Measurements from ENCODE around the gene TJP2.

The TJP2 gene

DNA sequence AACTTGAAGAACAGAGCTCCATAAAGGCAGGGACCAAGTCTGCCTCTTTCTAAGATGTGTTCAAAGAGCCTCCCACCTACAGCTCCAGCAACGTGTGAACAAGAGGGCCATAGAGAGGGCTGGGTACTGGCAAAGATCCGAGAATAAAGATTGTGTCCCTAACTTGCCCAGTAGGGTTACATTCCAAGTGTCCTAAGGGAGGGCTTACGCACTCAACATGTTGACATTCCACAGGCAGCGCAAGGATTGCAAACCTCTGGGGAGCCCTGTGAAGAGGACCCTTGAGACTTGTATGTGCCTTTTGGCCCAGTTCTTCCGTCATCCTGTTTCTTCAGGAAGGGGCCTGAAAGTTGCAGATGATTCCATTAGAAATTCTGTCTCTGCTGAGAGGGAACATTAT lies 102.7 kb downstream of the TJP2 start:
- no peak overlapping the region for H3K4me3 ChIP-seq (ENCODE audit: low read depth, low read length)
- TF ChIP-seq, protein P1, sequence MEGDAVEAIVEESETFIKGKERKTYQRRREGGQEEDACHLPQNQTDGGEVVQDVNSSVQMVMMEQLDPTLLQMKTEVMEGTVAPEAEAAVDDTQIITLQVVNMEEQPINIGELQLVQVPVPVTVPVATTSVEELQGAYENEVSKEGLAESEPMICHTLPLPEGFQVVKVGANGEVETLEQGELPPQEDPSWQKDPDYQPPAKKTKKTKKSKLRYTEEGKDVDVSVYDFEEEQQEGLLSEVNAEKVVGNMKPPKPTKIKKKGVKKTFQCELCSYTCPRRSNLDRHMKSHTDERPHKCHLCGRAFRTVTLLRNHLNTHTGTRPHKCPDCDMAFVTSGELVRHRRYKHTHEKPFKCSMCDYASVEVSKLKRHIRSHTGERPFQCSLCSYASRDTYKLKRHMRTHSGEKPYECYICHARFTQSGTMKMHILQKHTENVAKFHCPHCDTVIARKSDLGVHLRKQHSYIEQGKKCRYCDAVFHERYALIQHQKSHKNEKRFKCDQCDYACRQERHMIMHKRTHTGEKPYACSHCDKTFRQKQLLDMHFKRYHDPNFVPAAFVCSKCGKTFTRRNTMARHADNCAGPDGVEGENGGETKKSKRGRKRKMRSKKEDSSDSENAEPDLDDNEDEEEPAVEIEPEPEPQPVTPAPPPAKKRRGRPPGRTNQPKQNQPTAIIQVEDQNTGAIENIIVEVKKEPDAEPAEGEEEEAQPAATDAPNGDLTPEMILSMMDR (IDR thresholded peaks at IDR 0.05; ENCODE audit: low read depth, low read length): no peak

DNA sequence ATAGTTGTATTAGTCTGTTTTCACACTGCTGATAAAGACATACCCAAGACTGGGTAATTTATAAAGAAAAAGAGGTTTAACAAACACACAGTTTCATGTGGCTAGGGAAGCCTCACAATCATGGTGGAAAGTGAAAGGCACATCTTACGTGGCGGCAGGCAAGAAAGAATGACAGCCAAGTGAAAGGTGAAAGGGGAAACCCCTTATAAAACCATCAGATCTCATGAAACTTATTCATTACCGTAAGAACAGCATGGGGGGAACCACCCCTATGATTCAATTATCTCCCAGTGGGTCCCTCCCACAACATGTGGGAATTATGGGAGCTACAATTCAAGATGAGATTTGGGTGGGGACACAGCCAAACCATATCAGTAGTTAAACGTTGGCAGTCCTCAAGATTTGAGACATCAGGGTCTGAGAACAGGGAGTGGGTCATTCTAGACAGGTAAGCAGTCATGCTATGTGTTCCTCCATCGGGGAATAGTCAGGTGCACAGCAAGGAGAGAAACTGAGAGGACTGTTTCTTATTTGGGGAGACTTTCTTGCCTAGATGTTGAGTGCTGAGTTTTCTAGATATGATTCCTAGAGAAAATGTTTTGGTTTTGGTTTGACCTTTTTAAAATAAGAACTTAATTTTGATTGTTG lies 105.1 kb downstream of the TJP2 start:
- no peak overlapping the region for H3K4me3 ChIP-seq (ENCODE audit: low read depth, low read length)
- TF ChIP-seq, protein P1 (IDR thresholded peaks at IDR 0.05; ENCODE audit: low read depth, low read length): no peak

DNA sequence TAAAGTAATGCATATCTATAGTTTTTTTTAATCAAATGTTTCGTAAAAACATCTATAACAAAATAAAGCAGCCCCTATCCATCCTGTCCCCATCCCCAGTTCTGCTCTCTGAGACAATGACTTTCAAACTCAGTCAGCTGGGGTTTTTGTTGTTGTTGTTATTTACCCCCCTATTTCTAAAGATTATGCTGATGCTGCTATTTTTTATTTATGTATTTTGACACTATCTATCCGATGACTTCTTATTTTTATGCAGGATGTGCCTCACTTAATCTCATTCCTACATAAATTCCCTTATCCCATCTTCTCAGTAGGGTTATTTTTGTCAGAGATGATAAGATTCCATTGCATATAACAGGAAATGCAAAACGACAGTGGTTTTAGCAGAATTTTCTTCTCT lies 105.7 kb downstream of the TJP2 start:
- TF ChIP-seq, protein P1 (IDR thresholded peaks at IDR 0.05; ENCODE audit: low read depth, low read length): no peak

DNA sequence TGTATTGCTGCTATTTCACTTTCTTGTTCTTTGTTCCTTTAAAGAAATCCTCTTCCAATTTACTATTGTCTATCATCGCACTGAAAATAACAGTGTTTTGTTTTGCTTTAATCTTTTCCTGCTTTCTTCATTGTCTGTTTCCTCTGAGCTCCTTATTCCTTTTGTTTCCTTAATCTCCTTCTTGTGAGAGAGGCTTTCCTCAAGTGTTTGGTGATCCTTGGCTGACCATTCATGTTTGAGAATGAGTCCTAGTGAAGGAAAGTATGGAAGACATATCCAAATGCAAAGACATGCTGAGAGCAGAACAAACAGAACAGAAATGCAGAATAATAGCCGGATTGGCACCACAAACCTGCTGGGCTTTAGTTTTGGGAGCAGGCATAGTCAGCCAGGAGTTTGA lies 108.9 kb downstream of the TJP2 start:
- TF ChIP-seq, protein P1 (IDR thresholded peaks at IDR 0.05; ENCODE audit: low read depth, low read length): no peak
- no peak overlapping the region for H3K4me3 ChIP-seq (ENCODE audit: low read depth, low read length)

More for the DNA sequence above, 105.7 kb downstream of the TJP2 start:
- no peak overlapping the region for H3K4me3 ChIP-seq (ENCODE audit: low read depth, low read length)

DNA sequence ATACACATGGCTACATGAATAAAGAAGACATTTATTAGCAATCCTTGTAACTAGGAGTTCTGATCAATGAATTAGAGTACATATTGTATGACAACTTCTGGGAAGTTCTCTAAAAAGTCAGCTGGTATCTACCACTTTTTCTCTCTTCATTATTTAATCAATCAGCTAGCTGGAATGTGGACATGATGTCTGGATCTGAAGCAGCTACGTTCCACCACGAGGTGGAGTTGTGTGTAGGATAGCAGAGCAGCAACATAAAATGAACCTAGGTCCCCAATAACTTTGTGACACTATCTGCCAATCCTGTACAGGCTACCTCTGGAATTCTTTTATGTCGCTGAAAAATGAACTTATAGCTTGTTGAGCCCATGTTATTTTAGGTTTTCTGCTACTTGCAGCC lies 118.0 kb downstream of the TJP2 start:
- TF ChIP-seq, protein P1 (IDR thresholded peaks at IDR 0.05; ENCODE audit: low read depth, low read length): no peak
- no peak overlapping the region for H3K4me3 ChIP-seq (ENCODE audit: low read depth, low read length)

DNA sequence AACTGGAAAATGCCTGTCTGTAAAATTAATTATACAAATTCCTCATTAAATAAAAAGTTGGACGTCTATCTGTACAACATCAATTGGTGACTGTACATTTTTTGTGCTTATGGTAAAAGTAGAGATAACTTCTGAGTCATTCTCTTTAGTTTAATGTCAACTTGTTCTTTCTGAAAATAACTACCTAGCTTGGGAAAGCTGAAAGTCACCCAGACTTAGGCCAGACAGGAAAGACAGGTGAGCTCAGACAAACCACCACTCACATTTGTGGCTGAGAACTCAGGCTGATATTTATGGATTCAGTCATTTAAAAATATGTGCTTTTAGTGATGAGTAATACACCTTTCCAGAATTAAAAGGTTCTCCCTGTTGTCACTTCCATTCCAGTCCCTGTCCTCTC lies 119.1 kb downstream of the TJP2 start:
- TF ChIP-seq, protein P1 (IDR thresholded peaks at IDR 0.05; ENCODE audit: low read depth, low read length): no peak

DNA sequence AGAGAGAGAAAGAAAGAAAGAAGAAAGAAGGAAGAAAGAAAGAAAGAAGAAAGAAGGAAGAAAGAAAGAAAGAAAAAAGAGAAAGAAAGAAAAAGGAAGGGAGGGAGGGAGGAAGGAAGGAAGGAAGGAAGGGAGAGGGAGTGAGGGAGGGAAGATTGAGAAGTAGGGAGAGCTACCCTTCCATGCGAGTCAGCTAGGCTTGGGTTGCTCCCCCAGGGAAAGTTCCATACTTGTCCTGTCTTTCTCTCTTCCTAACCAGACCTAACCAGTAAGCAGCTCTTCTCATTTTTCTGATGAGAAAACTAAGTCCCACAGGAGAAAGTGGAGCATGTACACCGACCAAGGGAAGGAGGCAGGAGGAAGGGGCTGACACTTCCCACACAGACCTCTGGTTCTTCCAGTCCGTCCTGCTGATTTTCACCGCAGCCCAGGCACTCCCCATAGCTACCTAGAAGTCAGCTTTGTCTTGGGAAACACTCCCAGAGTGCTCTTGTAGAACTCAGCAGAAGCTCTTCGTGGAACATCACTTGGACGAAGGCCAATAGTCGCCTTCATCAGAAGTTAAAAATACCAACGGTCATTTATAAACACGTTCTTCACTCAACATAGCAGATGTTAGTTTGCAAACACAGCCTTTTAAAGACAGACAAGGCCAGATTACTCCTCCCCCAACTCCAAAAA lies 121.9 kb downstream of the TJP2 start:
- H3K4me3 ChIP-seq (ENCODE audit: low read depth, low read length): no peak overlapping the region
- TF ChIP-seq, protein P1 (IDR thresholded peaks at IDR 0.05; ENCODE audit: low read depth, low read length): no peak

More for the DNA sequence above, 119.1 kb downstream of the TJP2 start:
- no peak overlapping the region for H3K4me3 ChIP-seq (ENCODE audit: low read depth, low read length)
